ENCODE results near the gene CTSH.
"Not testable (repeated sequence)": the region's sequence is repeated elsewhere in the genome, so short reads cannot be mapped to it uniquely, and the experiment has no call there.

Gene CTSH

DNA sequence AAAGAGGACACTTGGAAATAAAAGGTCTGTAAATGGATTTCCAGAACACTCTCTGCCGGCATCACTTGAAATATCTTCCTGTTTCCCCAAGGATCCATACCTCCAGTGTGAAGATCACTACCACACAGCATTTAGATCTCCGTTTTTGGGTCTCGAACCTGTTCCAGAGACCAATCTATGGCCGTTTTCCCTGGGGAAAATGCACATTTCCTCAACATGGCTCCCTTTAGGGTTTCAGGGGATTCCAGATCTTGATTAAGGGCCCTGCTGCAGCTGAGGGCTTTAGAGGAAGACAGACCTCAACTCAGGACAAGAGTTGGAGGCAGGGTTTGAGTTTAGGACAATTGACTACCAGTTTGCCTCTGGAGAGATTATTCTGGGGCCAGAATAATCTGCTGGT is 2.1 kb downstream of the CTSH start:
- DNase-seq (ENCODE audit: low read depth in 2 of 2), result no peak

DNA sequence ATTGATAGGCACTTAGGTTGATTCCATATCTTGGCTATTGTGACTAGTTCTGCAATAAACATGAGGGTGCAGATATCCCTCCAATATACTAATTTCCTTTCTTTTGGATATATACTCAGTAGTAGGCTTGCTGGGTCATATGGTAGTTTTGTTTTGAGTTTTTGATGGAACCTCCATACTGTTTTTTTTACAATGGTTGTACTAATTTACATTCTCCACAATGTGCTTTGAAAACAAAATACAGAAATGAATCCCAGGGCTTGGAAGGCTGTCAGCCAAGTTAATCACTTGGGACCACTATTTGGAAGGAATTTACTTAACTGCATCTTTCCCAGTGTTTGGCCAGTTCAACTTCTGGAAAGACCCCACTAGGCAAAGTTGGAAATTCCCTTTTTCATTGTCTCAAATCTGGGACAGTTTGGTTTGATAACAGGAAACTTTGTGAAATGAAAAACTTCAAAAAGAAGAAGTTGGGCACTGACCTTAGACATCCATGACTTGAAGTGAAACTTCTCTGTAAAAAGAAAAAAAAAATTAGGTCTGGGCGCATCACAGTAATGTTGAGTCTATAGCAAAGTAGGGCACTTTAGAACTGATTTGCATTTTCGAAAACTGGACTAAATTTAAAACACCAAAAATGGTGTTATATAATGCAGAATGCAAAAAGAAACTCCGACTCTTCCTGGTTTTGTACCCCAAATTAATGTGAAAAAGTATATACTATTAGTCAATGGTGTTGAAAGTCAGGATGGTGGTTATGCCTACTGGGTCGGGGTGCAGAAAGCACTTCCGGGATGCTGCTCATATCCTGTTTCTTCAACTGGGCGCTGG is 6.0 kb downstream of the CTSH start:
- DNase-seq (ENCODE audit: low read depth in 2 of 2), result no peak

GRCh38 chr15:78937132-78937739 is 7.6 kb downstream of the CTSH start:
- DNase-seq (ENCODE audit: low read depth in 2 of 2), result no peak

DNA sequence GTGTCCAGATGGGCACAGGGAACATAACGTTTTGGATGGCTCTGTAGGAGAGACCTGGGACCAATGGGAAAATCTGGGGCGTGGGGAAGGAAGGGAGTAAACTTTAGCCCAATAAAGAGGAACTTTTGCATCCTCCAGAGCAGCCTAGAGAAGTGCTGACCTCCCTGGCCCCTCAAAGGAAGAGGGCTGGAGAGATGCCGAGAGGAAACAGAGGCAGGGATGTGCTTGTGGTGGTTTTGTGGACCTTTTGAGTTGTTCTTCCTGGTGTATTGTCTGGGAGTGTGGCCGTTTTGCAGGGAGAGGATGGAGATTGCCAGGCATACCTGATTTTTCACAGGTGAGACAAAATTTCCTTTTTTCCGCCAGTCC is 10.2 kb downstream of the CTSH start:
- no peak for DNase-seq (ENCODE audit: low read depth in 2 of 2)

GRCh38 chr15:78933823-78934654 is 10.8 kb downstream of the CTSH start:
- DNase-seq (ENCODE audit: low read depth in 2 of 2), result no peak

- no peak for DNase-seq (ENCODE audit: low read depth in 2 of 2)
Measured at GRCh38 chr15:78933187-78933822, 11.5 kb downstream of the CTSH start.

DNA sequence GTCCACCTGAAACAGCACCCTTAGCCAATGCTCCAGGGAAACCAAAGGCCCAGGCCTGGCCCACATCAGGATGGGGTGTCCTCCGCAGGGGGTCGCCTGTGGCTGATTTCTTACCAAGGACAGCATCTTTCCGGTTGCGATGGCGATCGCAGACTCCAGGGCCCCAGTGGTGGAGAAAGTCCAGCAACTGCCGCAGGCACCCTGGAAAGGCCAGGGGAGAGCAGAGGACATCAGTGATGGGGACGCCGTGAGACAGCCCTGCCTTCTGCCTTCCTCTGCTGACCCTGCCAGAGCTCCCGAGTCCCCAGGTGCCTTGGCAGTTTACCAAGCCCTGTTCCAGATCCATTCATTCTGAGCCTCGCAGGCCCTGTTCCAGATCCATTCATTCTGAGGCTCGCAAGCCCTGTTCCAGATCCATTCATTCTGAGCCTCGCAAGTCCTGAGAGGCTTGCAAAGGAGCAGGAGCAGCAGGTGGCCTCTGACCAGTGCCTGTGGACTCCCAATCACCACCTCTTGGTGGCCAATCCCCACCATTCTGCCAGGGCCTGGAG is 12.5 kb downstream of the CTSH start:
- no peak for DNase-seq (ENCODE audit: low read depth in 2 of 2)

DNA sequence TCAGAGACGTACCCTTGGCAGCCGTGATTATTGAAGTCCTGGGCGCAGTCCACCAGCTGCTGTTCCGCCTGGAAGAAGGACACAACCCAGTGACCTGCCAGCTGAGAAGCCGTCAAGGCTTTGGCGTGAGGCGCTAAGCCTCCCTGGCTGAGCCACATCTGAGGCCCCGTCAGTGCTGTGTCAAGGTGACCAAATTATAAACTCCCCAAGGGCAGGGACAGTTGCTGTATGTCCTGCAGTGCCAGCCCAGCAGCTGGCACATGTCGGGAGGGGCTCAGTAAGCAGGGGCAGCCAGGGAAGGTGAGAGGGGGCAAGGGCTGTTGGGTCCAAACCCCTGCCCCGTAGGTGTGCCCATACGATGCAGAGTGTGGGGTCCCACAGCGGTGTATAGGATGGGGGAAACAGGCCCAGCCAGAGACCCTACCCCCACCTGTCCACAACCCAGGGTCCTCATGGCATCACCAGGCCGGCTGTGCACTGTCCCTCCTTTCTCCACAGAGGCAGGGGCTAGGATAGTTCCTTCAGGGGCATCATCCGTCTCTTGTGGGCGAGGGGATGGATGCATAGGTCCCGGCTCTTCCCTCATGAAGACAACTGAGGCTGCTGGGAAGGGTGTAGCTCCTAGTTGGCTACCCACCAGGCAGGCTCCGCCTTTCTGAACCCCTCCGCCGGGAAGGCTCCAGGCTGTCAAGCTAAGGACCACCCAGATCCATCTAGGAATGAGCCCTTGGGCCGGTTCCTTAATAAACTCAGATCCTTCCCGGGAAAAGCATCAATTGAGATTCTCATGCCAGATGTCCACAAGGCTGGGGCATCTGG is 13.2 kb downstream of the CTSH start:
- DNase-seq (ENCODE audit: low read depth in 2 of 2), result no peak

- DNase-seq (ENCODE audit: low read depth in 2 of 2), result peak; percentile 62 to 66
Measured at GRCh38 chr15:78930577-78931388, 14.1 kb downstream of the CTSH start.

GRCh38 chr15:78929536-78930264 is 15.1 kb downstream of the CTSH start:
- no peak for DNase-seq (ENCODE audit: low read depth in 2 of 2)

- no peak for DNase-seq (ENCODE audit: low read depth in 2 of 2)
Measured at GRCh38 chr15:78928616-78929093, 16.2 kb downstream of the CTSH start.

DNA sequence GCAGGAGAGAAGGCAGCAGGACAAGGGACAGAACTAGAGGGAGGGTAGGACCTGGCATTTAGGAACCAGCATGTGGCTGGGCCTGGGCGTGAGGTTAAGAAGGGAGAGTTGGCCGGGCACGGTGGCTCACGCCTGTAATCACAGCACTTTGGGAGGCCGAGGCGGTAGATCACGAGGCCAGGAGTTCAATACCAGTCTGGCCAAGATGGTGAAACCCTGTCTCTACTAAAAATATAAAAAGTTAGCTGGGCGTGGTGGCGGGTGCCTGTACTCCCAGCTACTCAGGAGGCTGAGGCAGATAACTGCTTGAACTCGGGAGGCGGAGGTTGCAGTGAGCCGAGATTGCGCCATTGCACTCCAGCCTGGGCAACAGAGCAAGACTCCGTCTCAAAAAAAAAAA is 16.7 kb downstream of the CTSH start:
- not testable (repeated sequence) for DNase-seq (ENCODE audit: low read depth in 2 of 2)

DNA sequence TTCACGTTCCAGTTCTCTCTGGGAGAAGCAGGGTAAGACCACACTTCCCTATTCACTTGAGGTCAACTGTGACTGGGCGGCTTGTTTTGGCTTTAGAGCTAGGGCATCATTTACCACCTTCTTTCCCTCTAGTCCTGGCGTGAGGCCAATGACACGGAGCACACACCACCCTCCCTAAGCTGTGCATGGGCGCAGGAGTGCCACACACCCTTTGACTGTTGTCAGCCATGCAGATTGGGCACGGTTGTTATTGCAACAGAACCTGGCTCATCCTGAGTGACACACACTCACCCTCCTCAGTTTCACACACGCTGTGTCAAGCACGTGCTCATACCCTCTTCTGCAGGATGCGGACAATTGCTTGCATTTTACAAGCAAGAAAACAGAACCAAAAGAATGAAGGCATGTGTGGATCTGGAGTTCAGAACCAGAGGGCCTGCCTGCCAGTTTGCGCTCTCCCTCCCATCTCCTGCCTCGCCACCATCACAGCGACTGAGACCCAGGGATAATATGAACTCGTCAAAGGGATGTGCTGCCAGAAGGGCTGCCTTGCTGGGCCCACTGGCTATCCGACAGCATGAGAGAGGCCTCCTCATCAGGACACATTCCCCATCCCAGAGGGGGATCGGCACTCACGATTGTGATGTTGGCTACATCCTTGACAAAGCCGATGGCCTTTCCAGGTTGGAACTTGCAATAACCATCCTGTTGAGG is 17.6 kb downstream of the CTSH start:
- no peak for DNase-seq (ENCODE audit: low read depth in 2 of 2)

- no peak for DNase-seq (ENCODE audit: low read depth in 2 of 2)
Measured at GRCh38 chr15:78925956-78926743, 18.7 kb downstream of the CTSH start.

DNA sequence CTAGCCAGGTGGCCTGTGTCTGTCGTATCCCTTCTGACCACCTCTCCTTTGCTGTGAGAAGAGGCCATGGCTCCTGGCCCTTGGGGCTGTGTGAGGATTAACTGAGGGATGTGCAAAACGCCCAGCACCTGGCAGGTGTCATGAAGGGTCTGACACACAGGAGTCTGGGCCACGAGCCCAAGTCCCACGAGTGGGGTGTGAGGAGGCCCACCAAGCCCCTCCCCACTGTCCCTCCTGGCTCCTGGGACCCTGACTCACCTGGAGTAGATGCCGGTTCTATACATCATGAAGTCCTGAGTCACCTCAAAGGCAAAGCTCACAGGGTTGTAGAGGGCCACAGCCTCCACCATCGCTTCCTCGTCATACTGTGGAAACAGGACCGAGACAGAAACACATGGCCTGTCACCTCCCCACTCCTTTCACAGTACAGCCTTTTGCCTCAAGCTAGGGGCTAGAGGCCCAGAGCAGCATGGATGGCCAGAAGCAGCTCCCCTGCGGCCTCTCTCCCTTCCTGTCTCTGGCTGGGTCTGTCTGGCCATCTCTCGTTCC is 19.7 kb downstream of the CTSH start:
- DNase-seq (ENCODE audit: low read depth in 2 of 2), result no peak

DNA sequence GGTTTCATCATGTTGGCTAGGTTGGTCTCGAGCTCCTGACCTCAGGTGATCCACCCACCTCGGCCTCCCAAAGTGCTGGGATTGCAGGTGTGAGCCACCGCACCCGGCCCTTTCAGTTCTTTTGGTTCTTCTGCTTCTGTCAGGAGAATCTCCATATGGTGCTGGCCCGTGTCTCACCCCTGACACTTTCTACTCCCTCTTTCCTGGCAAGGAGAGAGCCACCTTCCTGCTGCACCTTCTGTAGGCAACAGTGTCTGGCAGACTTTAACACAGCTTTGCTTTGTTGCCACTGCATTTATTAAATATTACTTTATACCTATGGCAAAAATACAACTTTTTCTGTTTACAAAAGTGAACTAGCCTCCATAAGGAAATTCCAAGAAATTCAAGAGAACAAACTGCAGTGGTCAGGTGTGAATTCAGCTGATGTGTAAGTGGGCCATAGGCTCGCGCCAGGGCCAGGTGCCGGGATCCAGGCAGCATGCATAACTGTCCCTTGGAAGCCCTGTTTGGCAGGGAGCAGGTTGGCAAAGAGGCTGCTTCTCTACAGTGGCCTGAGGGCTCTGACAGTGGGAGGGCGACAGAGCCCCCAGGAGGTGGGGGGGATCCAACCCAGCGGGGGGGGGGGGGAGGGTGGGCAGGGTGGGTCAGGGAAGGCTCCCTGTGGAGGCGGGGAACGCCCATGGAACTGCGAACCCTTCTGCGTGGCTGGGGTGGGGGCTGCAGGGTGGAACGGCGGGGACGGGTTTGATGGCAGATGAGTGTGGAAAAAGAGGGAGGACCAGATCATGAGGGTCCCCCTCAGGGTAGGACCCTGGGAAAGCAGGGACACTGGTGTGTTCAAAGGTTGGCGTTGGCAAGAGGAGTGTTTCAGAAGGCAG is 21.1 kb downstream of the CTSH start:
- no peak for DNase-seq (ENCODE audit: low read depth in 2 of 2)
